Calu3 (cell line): ENCODE data around the gene ECI1. TPM values are rescaled to one million over a fixed set of nuclear protein-coding genes. Genes with fewer than 3 reads are reported as not detected.
A peak's percentile ranks its signal among the peaks of the same experiment; 100 is the strongest.

Experiments
- BruUV-seq: library from RNA; stranded (reverse); fragments of 400-500 nt; replicated peaks from 2 replicates; lab custom pipeline; 2021; lab: Mats Ljungman, UMichigan
- CTCF ChIA-PET: fragments of 300-600 bp; sonication (Branson Sonifier 250); formaldehyde crosslinking; loops from one replicate; lab custom pipeline; 2022; ENCODE audit warnings: antibody characterized with exemption; lab: Charles Lee
- DNase-seq: peaks from one replicate; pipeline ENCODE4 v3.0.0; 2022
- H3K27ac Mint-ChIP-seq: one replicate; pipeline ENCODE4 v1.8.0; 2022; ENCODE audit warnings: mixed read lengths; ENCODE audit not compliant: unreplicated experiment
- H3K27me3 Mint-ChIP-seq: one replicate; pipeline ENCODE4 v1.8.0; 2022; ENCODE audit warnings: mixed read lengths; ENCODE audit not compliant: unreplicated experiment
- H3K36me3 Mint-ChIP-seq: one replicate; pipeline ENCODE4 v1.8.0; 2022; ENCODE audit warnings: mild to moderate bottlenecking, moderate library complexity, mixed read lengths; ENCODE audit not compliant: insufficient read depth, unreplicated experiment
- H3K4me1 Mint-ChIP-seq: one replicate; pipeline ENCODE4 v1.8.0; 2022; ENCODE audit warnings: mild to moderate bottlenecking, low read depth, mixed read lengths; ENCODE audit not compliant: unreplicated experiment
- H3K4me3 Mint-ChIP-seq: one replicate; pipeline ENCODE4 v1.8.0; 2022; ENCODE audit warnings: mild to moderate bottlenecking, low read depth, moderate library complexity, mixed read lengths; ENCODE audit not compliant: unreplicated experiment
- H3K9me3 Mint-ChIP-seq: one replicate; pipeline ENCODE4 v1.8.0; 2022; ENCODE audit warnings: low read depth, mixed read lengths; ENCODE audit not compliant: unreplicated experiment
- CTCF ChIP-seq: fragments of 200-600 bp; IDR thresholded peaks from one replicate; pipeline ENCODE4 v1.8.0; 2022; ENCODE audit warnings: antibody characterized with exemption; ENCODE audit not compliant: unreplicated experiment
- intact Hi-C: fragments of 100-400 bp; cut with micrococcal nuclease; formaldehyde crosslinking; loops from one replicate; pipeline ENCODE4 v1.10.0; 2022; ENCODE audit not compliant: unreplicated experiment
- total RNA-seq: library from RNA; stranded (reverse); gene quantifications from 2 replicates; pipeline ENCODE4 v1.2.3, GENCODE V29; 2022

Gene ECI1
- total RNA-seq, 1 experiment from 2014 or later = 85.7 TPM

DNA sequence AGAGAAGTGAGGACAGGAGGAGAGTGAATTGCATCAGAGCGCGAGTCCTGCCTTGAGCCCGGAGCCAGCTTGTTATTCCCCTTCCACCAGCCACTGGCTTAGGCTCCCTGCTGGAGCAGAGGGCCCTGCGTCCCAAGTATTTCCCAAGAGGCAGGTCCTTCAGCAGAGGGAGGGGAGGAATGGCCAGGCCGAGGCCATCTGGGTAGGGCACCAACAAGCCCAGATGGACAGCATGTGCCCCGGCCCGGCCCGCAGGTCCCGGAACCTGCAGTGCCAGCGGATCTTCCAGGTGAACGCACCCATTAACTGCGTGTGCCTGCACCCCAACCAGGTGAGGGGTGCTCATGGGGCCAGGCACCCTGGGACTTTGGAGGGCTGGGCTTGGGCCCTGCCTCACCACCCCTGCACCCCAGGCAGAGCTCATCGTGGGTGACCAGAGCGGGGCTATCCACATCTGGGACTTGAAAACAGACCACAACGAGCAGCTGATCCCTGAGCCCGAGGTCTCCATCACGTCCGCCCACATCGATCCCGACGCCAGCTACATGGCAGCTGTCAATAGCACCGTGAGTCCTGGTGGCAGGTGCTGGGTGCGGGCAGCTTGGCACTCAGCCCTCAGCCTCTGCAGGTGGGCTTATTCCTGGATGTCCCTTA lies 44.5 kb downstream of the ECI1 start:
- Mint-ChIP-seq H3K27ac (no peak overlapping the region), H3K4me3 (peak overlapping the region; percentile 80), H3K27me3 (peaks cover 8% of the 10 kb centered on the region), H3K9me3 (no peaks in the 10 kb centered on the region), H3K4me1 (peaks cover 33% of the 10 kb centered on the region), H3K36me3 (peaks cover 73% of the 10 kb centered on the region)
- no peak for DNase-seq
- no peak for TF ChIP-seq CTCF
- intact Hi-C loops = no loop called here
- BruUV-seq = no TSS peak
- CTCF ChIA-PET = no interaction called here

GRCh38 chr16:2206420-2206779 lies 45.0 kb downstream of the ECI1 start:
- no peaks in the 10 kb centered on the region for H3K9me3 Mint-ChIP-seq

DNA sequence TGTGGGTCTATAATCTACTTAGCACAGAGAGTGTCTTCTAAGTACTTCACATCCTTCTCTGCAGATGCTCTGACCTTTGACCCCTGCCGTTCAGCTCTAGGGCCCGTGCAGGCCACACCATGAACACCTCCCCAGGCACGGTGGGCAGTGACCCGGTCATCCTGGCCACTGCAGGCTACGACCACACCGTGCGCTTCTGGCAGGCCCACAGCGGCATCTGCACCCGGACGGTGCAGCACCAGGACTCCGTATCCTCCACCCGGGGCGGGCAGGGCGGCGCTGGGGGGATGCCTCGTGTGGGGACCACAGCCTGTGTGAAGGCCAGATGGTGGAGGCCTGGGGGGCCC lies 45.4 kb downstream of the ECI1 start:
- BruUV-seq = no TSS peak
- intact Hi-C loops = no loop called here
- H3K4me3 Mint-ChIP-seq = peak overlapping the region; percentile 80
- CTCF ChIA-PET = interaction anchor here (0.5 to 0.8 kb wide), 3 partner anchors 16 to 325 kb away, joined by 3 to 5 read pairs (median 4); partner anchors contain the start of gene CEMP1
- DNase-seq = peak; percentile 23
- TF ChIP-seq CTCF = peak; percentile 2
- H3K27ac Mint-ChIP-seq = peak overlapping the region; percentile 53
- H3K27me3 Mint-ChIP-seq = peaks cover 15% of the 10 kb centered on the region
- H3K4me1 Mint-ChIP-seq = peaks cover 28% of the 10 kb centered on the region
- H3K36me3 Mint-ChIP-seq = peaks cover 63% of the 10 kb centered on the region
- no peaks in the 10 kb centered on the region for H3K9me3 Mint-ChIP-seq

More at GRCh38 chr16:2206420-2206779, 45.0 kb downstream of the ECI1 start:
- Mint-ChIP-seq H3K4me1 (peaks cover 28% of the 10 kb centered on the region), H3K36me3 (peaks cover 68% of the 10 kb centered on the region), H3K27me3 (peaks cover 14% of the 10 kb centered on the region), H3K4me3 (peak overlapping the region; percentile 80), H3K27ac (peak overlapping the region; percentile 53)
- TF ChIP-seq CTCF = no peak
- BruUV-seq = TSS peak; percentile 44
- CTCF ChIA-PET = interaction anchor here (0.5 kb wide), 1 partner anchor 16 kb away, joined by 5 read pairs; no protein-coding TSS in a partner anchor
- no peak for DNase-seq
- intact Hi-C loops = no loop called here

DNA sequence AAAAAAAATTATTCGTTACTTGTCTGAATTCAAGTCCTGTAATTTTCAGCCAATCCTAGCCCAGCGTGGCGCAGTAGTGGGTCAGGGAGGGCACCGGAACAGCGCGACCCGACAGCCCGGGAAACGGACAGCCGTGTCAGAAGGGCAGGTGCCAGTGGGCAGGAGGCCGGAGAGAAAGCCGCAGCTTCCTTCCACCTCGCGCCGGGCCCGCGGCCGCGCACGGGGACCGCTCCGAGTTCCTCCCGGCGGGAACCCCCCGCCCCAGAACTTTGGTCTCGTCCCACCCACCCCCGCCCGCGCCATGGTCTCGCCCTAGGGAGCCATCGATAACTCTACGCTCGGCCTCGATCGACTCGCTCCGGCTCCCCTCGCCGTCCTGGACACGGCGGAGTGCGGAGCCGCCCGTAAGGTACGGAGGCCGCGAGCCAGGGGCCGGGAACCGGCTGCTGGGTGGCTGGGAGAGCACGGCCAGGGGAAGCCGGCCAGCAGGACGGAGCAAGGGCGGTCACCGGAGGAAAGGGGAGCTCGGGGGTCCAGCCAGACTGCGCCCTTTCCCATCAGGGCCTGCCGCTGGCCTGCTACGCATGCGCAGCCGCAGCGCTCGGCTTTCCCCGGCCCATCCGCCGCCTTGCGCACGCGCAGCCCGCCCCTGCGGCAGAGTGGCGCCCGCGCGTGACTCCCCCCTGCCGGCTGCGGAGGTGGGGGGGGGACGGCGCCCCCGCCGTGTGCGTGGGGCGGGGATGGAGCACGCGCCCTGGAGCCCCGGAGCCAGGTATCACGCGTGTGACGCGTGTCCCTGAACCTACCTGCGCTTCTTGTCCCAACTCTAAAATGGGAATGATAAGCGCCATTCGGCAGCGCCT lies 46.1 kb downstream of the ECI1 start, which contains the start of gene MLST8:
MLST8 (plus strand) TSS at position 351 of the 863 bp plus-strand sequence. CDS start 632 bp downstream, outside the sequence.
- intact Hi-C loops = no loop called here
- CTCF ChIA-PET = interaction anchor here (0.5 to 0.8 kb wide), 2 partner anchors 164 to 326 kb away, joined by 3 to 4 read pairs; partner anchors contain the start of gene CEMP1
- no peaks in the 10 kb centered on the region for H3K9me3 Mint-ChIP-seq
- H3K4me3 Mint-ChIP-seq = peak within 1 kb of the TSS; percentile 80
- H3K36me3 Mint-ChIP-seq = peaks cover 57% of the 10 kb centered on the region
- peaks cover 28% of the 10 kb centered on the region for H3K4me1 Mint-ChIP-seq
- H3K27ac Mint-ChIP-seq = peak within 1 kb of the TSS; percentile 53
- BruUV-seq = no TSS peak
- H3K27me3 Mint-ChIP-seq = peaks cover 21% of the 10 kb centered on the region
- TF ChIP-seq CTCF = peak; percentile 38
- DNase-seq = peak; percentile 90
